A549 (cell line): ENCODE results near the gene AFG3L2.

Experiments used
- CHD2 ChIP-seq: fragments of 150-350 bp; IDR thresholded peaks from 2 replicates; pipeline ENCODE4 v1.6.1; 2014; ENCODE audit warnings: low read length; ENCODE audit not compliant: partially characterized antibody
- CTCF ChIP-seq: fragments of >200 bp; sonication (Bioruptor Twin); formaldehyde crosslinking; IDR thresholded peaks from 3 replicates; pipeline ENCODE4 v1.5.1; 2016
- EHF ChIP-seq: fragments of 250-450 bp; sonication (Bioruptor Pico); IDR thresholded peaks from 2 replicates; pipeline ENCODE4 v1.5.0; 2020; ENCODE audit warnings: mild to moderate bottlenecking
- ELK1 ChIP-seq: fragments of 150-350 bp; IDR thresholded peaks from 2 replicates; pipeline ENCODE4 v1.6.1; 2014; ENCODE audit warnings: low read depth, mild to moderate bottlenecking, low read length
- FOSL2 ChIP-seq, 2 experiments: fragments of 450-650 bp in 1 of 2; fragments of >200 bp in 1 of 2; sonication (Bioruptor Twin) in 1 of 2; formaldehyde crosslinking; IDR thresholded peaks; 2 replicates each; pipeline versions ENCODE4 v1.5.0 to v1.6.1; 2016 to 2020; ENCODE audit warnings: mild to moderate bottlenecking in 1 of 2, moderate library complexity in 1 of 2
- POLR2A ChIP-seq: IDR thresholded peaks from 2 replicates; pipeline ENCODE4 v1.6.1; 2012; ENCODE audit warnings: mild to moderate bottlenecking, low read length
- RFX5 ChIP-seq: fragments of 450-650 bp; IDR thresholded peaks from 2 replicates; pipeline ENCODE4 v1.7.1; 2014; ENCODE audit warnings: antibody characterized with exemption, mild to moderate bottlenecking, moderate library complexity
- USF2 ChIP-seq: fragments of 450-650 bp; IDR thresholded peaks from 2 replicates; pipeline ENCODE4 v1.6.1; 2014; ENCODE audit warnings: antibody characterized with exemption

- TF ChIP-seq FOSL2 (IDR thresholded peaks at IDR 0.05) (no peak), FOSL2 (CRISPR knock-in tag; IDR thresholded peaks at IDR 0.05) (no peak), RFX5 (no peak), CTCF (no peak), ELK1 (no peak), POLR2A (no peak), EHF (no peak), CHD2 (no peak), USF2 (no peak)
These were observed 41.5 kb downstream of the AFG3L2 start for GRCh38 chr18:12335503-12335902.
